T-helper 1 cell treated with Interleukin-12 subunit alpha and Interleukin-12 subunit beta and Interleukin-4 antibody, amounts not matched to agents 30 μg/mL and 1 μg/mL, for 36 hours (primary cell): Measurements from ENCODE around the gene PPFIA4.
A peak's percentile ranks its signal among the peaks of the same experiment; 100 is the strongest.

Experiments used
- H3K27ac Mint-ChIP-seq: one replicate; pipeline ENCODE4 v1.8.0; 2021; ENCODE audit warnings: mild to moderate bottlenecking, mixed read lengths
- H3K27me3 Mint-ChIP-seq: one replicate; pipeline ENCODE4 v1.8.0; 2021; ENCODE audit warnings: low read depth, mixed read lengths
- H3K36me3 Mint-ChIP-seq: one replicate; pipeline ENCODE4 v1.8.0; 2021; ENCODE audit warnings: low read depth, mixed read lengths
- H3K4me1 Mint-ChIP-seq: one replicate; pipeline ENCODE4 v1.8.0; 2021; ENCODE audit warnings: low read depth, mixed read lengths
- H3K4me3 Mint-ChIP-seq: one replicate; pipeline ENCODE4 v1.8.0; 2021; ENCODE audit warnings: mild to moderate bottlenecking, moderate library complexity, mixed read lengths
- H3K9me3 Mint-ChIP-seq: one replicate; pipeline ENCODE4 v1.8.0; 2021; ENCODE audit warnings: mixed read lengths

The PPFIA4 gene

GRCh38 chr1:203074610-203075009 is 48.3 kb downstream of the PPFIA4 start:
- H3K9me3 Mint-ChIP-seq: no peaks in the 10 kb centered on the region
- H3K27ac Mint-ChIP-seq: no peak overlapping the region
- H3K36me3 Mint-ChIP-seq: peaks cover 9% of the 10 kb centered on the region
- H3K4me1 Mint-ChIP-seq: peaks cover 5% of the 10 kb centered on the region
- peaks cover 15% of the 10 kb centered on the region for H3K27me3 Mint-ChIP-seq
- no peak overlapping the region for H3K4me3 Mint-ChIP-seq

GRCh38 chr1:203075236-203076030 is 49.1 kb downstream of the PPFIA4 start:
- Mint-ChIP-seq H3K9me3 (no peaks in the 10 kb centered on the region), H3K27me3 (peaks cover 15% of the 10 kb centered on the region), H3K4me3 (no peak overlapping the region), H3K27ac (no peak overlapping the region), H3K36me3 (peaks cover 8% of the 10 kb centered on the region), H3K4me1 (peaks cover 5% of the 10 kb centered on the region)

GRCh38 chr1:203076031-203076511 is 49.8 kb downstream of the PPFIA4 start:
- H3K4me3 Mint-ChIP-seq: peak overlapping the region; percentile 55
- H3K27me3 Mint-ChIP-seq: peaks cover 15% of the 10 kb centered on the region
- peaks cover 8% of the 10 kb centered on the region for H3K36me3 Mint-ChIP-seq
- H3K4me1 Mint-ChIP-seq: peaks cover 5% of the 10 kb centered on the region
- no peaks in the 10 kb centered on the region for H3K9me3 Mint-ChIP-seq
- peak overlapping the region; percentile 11 for H3K27ac Mint-ChIP-seq

- H3K27me3 Mint-ChIP-seq: peaks cover 15% of the 10 kb centered on the region
- H3K36me3 Mint-ChIP-seq: peaks cover 4% of the 10 kb centered on the region
- H3K9me3 Mint-ChIP-seq: no peaks in the 10 kb centered on the region
- peaks cover 5% of the 10 kb centered on the region for H3K4me1 Mint-ChIP-seq
- no peak overlapping the region for H3K27ac Mint-ChIP-seq
- no peak overlapping the region for H3K4me3 Mint-ChIP-seq
Observed at GRCh38 chr1:203077367-203077766, 51.1 kb downstream of the PPFIA4 start.

- Mint-ChIP-seq H3K36me3 (peaks cover 3% of the 10 kb centered on the region), H3K4me1 (peaks cover 5% of the 10 kb centered on the region), H3K4me3 (no peak overlapping the region), H3K27ac (no peak overlapping the region), H3K9me3 (no peaks in the 10 kb centered on the region), H3K27me3 (peaks cover 15% of the 10 kb centered on the region)
Observed at GRCh38 chr1:203077956-203078355, 51.7 kb downstream of the PPFIA4 start.

- Mint-ChIP-seq H3K27ac (no peak overlapping the region), H3K27me3 (peaks cover 12% of the 10 kb centered on the region), H3K4me3 (no peak overlapping the region), H3K4me1 (peaks cover 5% of the 10 kb centered on the region), H3K36me3 (peaks cover 3% of the 10 kb centered on the region), H3K9me3 (no peaks in the 10 kb centered on the region)
Observed at GRCh38 chr1:203078478-203078877, 52.2 kb downstream of the PPFIA4 start.

GRCh38 chr1:203080456-203080855 is 54.2 kb downstream of the PPFIA4 start:
- H3K4me1 Mint-ChIP-seq: peaks cover 3% of the 10 kb centered on the region
- no peak overlapping the region for H3K27ac Mint-ChIP-seq
- peaks cover 6% of the 10 kb centered on the region for H3K27me3 Mint-ChIP-seq
- peaks cover 3% of the 10 kb centered on the region for H3K36me3 Mint-ChIP-seq
- no peak overlapping the region for H3K4me3 Mint-ChIP-seq
- no peaks in the 10 kb centered on the region for H3K9me3 Mint-ChIP-seq

GRCh38 chr1:203081465-203082230 is 55.4 kb downstream of the PPFIA4 start:
- Mint-ChIP-seq H3K27ac (no peak overlapping the region), H3K9me3 (no peaks in the 10 kb centered on the region), H3K36me3 (no peaks in the 10 kb centered on the region), H3K4me1 (no peaks in the 10 kb centered on the region), H3K4me3 (no peak overlapping the region), H3K27me3 (no peaks in the 10 kb centered on the region)

GRCh38 chr1:203082231-203082505 is 55.9 kb downstream of the PPFIA4 start:
- Mint-ChIP-seq H3K27me3 (no peaks in the 10 kb centered on the region), H3K36me3 (no peaks in the 10 kb centered on the region), H3K4me1 (no peaks in the 10 kb centered on the region), H3K27ac (no peak overlapping the region), H3K4me3 (no peak overlapping the region), H3K9me3 (no peaks in the 10 kb centered on the region)

GRCh38 chr1:203082571-203083462 is 56.5 kb downstream of the PPFIA4 start:
- no peak overlapping the region for H3K4me3 Mint-ChIP-seq
- H3K4me1 Mint-ChIP-seq: no peaks in the 10 kb centered on the region
- H3K27ac Mint-ChIP-seq: no peak overlapping the region
- no peaks in the 10 kb centered on the region for H3K27me3 Mint-ChIP-seq
- no peaks in the 10 kb centered on the region for H3K36me3 Mint-ChIP-seq
- H3K9me3 Mint-ChIP-seq: no peaks in the 10 kb centered on the region

GRCh38 chr1:203083463-203083921 is 57.2 kb downstream of the PPFIA4 start:
- Mint-ChIP-seq H3K9me3 (no peaks in the 10 kb centered on the region), H3K27ac (no peak overlapping the region), H3K4me1 (no peaks in the 10 kb centered on the region), H3K36me3 (no peaks in the 10 kb centered on the region), H3K27me3 (no peaks in the 10 kb centered on the region), H3K4me3 (no peak overlapping the region)

GRCh38 chr1:203084588-203085527 is 58.6 kb downstream of the PPFIA4 start:
- Mint-ChIP-seq H3K4me1 (no peaks in the 10 kb centered on the region), H3K27ac (no peak overlapping the region), H3K4me3 (no peak overlapping the region), H3K36me3 (no peaks in the 10 kb centered on the region), H3K9me3 (no peaks in the 10 kb centered on the region), H3K27me3 (no peaks in the 10 kb centered on the region)

- H3K36me3 Mint-ChIP-seq: no peaks in the 10 kb centered on the region
- no peaks in the 10 kb centered on the region for H3K9me3 Mint-ChIP-seq
- H3K27ac Mint-ChIP-seq: no peak within 1 kb of the TSS
- peaks cover 4% of the 10 kb centered on the region for H3K27me3 Mint-ChIP-seq
- no peak within 1 kb of the TSS for H3K4me3 Mint-ChIP-seq
- H3K4me1 Mint-ChIP-seq: no peaks in the 10 kb centered on the region
Observed at GRCh38 chr1:203085528-203086406, 59.5 kb downstream of the PPFIA4 start, which contains the start of gene MYOG. TSS of gene MYOG (minus strand) at chr1:203086012. CDS start at chr1:203085961, 51 bp downstream.
